ENCODE measurements around the gene PSAP.

The PSAP gene

GRCh38 chr10:71789871-71790270 is 61.2 kb downstream of the PSAP start:
- no peak for DNase-seq (ENCODE audit: extremely low read depth in 1 of 2, low read depth in 1 of 2)

GRCh38 chr10:71788954-71789353 is 62.1 kb downstream of the PSAP start:
- no peak for DNase-seq (ENCODE audit: extremely low read depth in 1 of 2, low read depth in 1 of 2)

GRCh38 chr10:71784679-71785272 is 66.3 kb downstream of the PSAP start:
- no peak for DNase-seq (ENCODE audit: extremely low read depth in 1 of 2, low read depth in 1 of 2)

- no peak for DNase-seq (ENCODE audit: extremely low read depth in 1 of 2, low read depth in 1 of 2)
Measured at GRCh38 chr10:71783917-71784678, 67.0 kb downstream of the PSAP start.

- no peak for DNase-seq (ENCODE audit: extremely low read depth in 1 of 2, low read depth in 1 of 2)
Measured at GRCh38 chr10:71782917-71783490, 68.0 kb downstream of the PSAP start.

- DNase-seq (ENCODE audit: extremely low read depth in 1 of 2, low read depth in 1 of 2), result no peak
Measured at GRCh38 chr10:71782221-71782916, 68.7 kb downstream of the PSAP start.

GRCh38 chr10:71780719-71781118 is 70.3 kb downstream of the PSAP start:
- DNase-seq (ENCODE audit: extremely low read depth in 1 of 2, low read depth in 1 of 2), result no peak

- DNase-seq (ENCODE audit: extremely low read depth in 1 of 2, low read depth in 1 of 2), result no peak
Measured at GRCh38 chr10:71780156-71780555, 70.9 kb downstream of the PSAP start.

GRCh38 chr10:71779641-71780040 is 71.4 kb downstream of the PSAP start:
- DNase-seq (ENCODE audit: extremely low read depth in 1 of 2, low read depth in 1 of 2), result no peak

- no peak for DNase-seq (ENCODE audit: extremely low read depth in 1 of 2, low read depth in 1 of 2)
Measured at GRCh38 chr10:71778071-71778825, 72.8 kb downstream of the PSAP start.

GRCh38 chr10:71777213-71777985 is 73.7 kb downstream of the PSAP start:
- DNase-seq (ENCODE audit: extremely low read depth in 1 of 2, low read depth in 1 of 2), result no peak

- no peak for DNase-seq (ENCODE audit: extremely low read depth in 1 of 2, low read depth in 1 of 2)
Measured at GRCh38 chr10:71776481-71776925, 74.5 kb downstream of the PSAP start.

GRCh38 chr10:71774916-71775702 is 75.9 kb downstream of the PSAP start:
- no peak for DNase-seq (ENCODE audit: extremely low read depth in 1 of 2, low read depth in 1 of 2)

- DNase-seq (ENCODE audit: extremely low read depth in 1 of 2, low read depth in 1 of 2), result peak; percentile 74 to 91
Measured at GRCh38 chr10:71773221-71773971, 77.7 kb downstream of the PSAP start, which contains the start of gene VSIR. Gene VSIR (minus strand): TSS chr10:71773520. CDS start chr10:71773439, 81 bp downstream.

- no peak for DNase-seq (ENCODE audit: extremely low read depth in 1 of 2, low read depth in 1 of 2)
Measured at GRCh38 chr10:71772832-71773220, 78.2 kb downstream of the PSAP start.

- DNase-seq (ENCODE audit: extremely low read depth in 1 of 2, low read depth in 1 of 2), result peak in 1 of 2 donors; percentile 36
Measured at GRCh38 chr10:71771821-71772617, 79.0 kb downstream of the PSAP start.

- DNase-seq (ENCODE audit: extremely low read depth in 1 of 2, low read depth in 1 of 2), result no peak
Measured at GRCh38 chr10:71771204-71771603, 79.8 kb downstream of the PSAP start.

GRCh38 chr10:71770789-71771188 is 80.3 kb downstream of the PSAP start:
- no peak for DNase-seq (ENCODE audit: extremely low read depth in 1 of 2, low read depth in 1 of 2)
